ENCODE measurements around the gene PKP3.
A peak's percentile ranks its signal among the peaks of the same experiment; 100 is the strongest.
"Not testable (repeated sequence)": the region's sequence is repeated elsewhere in the genome, so short reads cannot be mapped to it uniquely, and the experiment has no call there.

The PKP3 gene

GRCh38 chr11:394034-394857 is at the start of gene PKP3:
Gene PKP3 (plus strand): TSS chr11:394209. CDS start chr11:394293, 84 bp downstream.
- H3K4me3 ChIP-seq (ENCODE audit: low read depth, low read length) = no peak within 1 kb of the TSS
- no peak for DNase-seq (ENCODE audit: low read depth)
- TF ChIP-seq MYC (IDR thresholded peaks at IDR 0.05; ENCODE audit: low read depth, low read length) (no peak), CTCF (IDR thresholded peaks at IDR 0.05; ENCODE audit: low read depth, low read length) (no peak), MAX (IDR thresholded peaks at IDR 0.05; ENCODE audit: low read depth, low read length) (no peak), POLR2A (IDR thresholded peaks at IDR 0.05; ENCODE audit: extremely low read depth, insufficient read length) (no peak)

GRCh38 chr11:344836-345578 is 49.0 kb upstream of the PKP3 start:
- TF ChIP-seq MYC (IDR thresholded peaks at IDR 0.05; ENCODE audit: low read depth, low read length) (no peak), POLR2A (IDR thresholded peaks at IDR 0.05; ENCODE audit: extremely low read depth, insufficient read length) (no peak), MAX (IDR thresholded peaks at IDR 0.05; ENCODE audit: low read depth, low read length) (no peak), CTCF (IDR thresholded peaks at IDR 0.05; ENCODE audit: low read depth, low read length) (no peak)

GRCh38 chr11:346529-346928 is 47.5 kb upstream of the PKP3 start:
- H3K4me3 ChIP-seq (ENCODE audit: low read depth, low read length) = no peak overlapping the region
- no peak for DNase-seq (ENCODE audit: low read depth)
- TF ChIP-seq POLR2A (IDR thresholded peaks at IDR 0.05; ENCODE audit: extremely low read depth, insufficient read length) = no peak
- TF ChIP-seq MAX (IDR thresholded peaks at IDR 0.05; ENCODE audit: low read depth, low read length) = no peak
- TF ChIP-seq CTCF (IDR thresholded peaks at IDR 0.05; ENCODE audit: low read depth, low read length) = no peak
- no peak for TF ChIP-seq MYC (IDR thresholded peaks at IDR 0.05; ENCODE audit: low read depth, low read length)

More at GRCh38 chr11:344836-345578, 49.0 kb upstream of the PKP3 start:
- DNase-seq (ENCODE audit: low read depth) = no peak
- H3K4me3 ChIP-seq (ENCODE audit: low read depth, low read length) = no peak overlapping the region

- not testable (repeated sequence) for DNase-seq (ENCODE audit: low read depth); H3K4me3 ChIP-seq (ENCODE audit: low read depth, low read length)
Measured at GRCh38 chr11:349270-349954, 44.6 kb upstream of the PKP3 start.

- peak overlapping the region; percentile 9 for H3K4me3 ChIP-seq (ENCODE audit: low read depth, low read length)
- peak; percentile 43 for DNase-seq (ENCODE audit: low read depth)
Measured at GRCh38 chr11:350033-350722, 43.8 kb upstream of the PKP3 start.

GRCh38 chr11:350723-351255 is 43.2 kb upstream of the PKP3 start:
- peak; percentile 92 for DNase-seq (ENCODE audit: low read depth)
- TF ChIP-seq MAX (IDR thresholded peaks at IDR 0.05; ENCODE audit: low read depth, low read length) (peak; percentile 81), MYC (IDR thresholded peaks at IDR 0.05; ENCODE audit: low read depth, low read length) (peak; percentile 49; the same call in 1 of the 2 replicates), CTCF (IDR thresholded peaks at IDR 0.05; ENCODE audit: low read depth, low read length) (no peak)
- H3K4me3 ChIP-seq (ENCODE audit: low read depth, low read length) = peak overlapping the region; percentile 21

All from NB4 (cell line).